Stimulated activated naive CD4-positive, alpha-beta T cell (primary cell): ENCODE data around the gene MED12L.
"Not testable (repeated sequence)": the region's sequence is repeated elsewhere in the genome, so short reads cannot be mapped to it uniquely, and the experiment has no call there.

ENCODE experiments used
- DNase-seq, 6 experiments: peaks; one replicate each; lab custom pipeline; 2025; lab: John Stamatoyannopoulos, UW

Gene MED12L

GRCh38 chr3:151133917-151134450 lies 48.5 kb downstream of the MED12L start:
- DNase-seq: no peak

DNA sequence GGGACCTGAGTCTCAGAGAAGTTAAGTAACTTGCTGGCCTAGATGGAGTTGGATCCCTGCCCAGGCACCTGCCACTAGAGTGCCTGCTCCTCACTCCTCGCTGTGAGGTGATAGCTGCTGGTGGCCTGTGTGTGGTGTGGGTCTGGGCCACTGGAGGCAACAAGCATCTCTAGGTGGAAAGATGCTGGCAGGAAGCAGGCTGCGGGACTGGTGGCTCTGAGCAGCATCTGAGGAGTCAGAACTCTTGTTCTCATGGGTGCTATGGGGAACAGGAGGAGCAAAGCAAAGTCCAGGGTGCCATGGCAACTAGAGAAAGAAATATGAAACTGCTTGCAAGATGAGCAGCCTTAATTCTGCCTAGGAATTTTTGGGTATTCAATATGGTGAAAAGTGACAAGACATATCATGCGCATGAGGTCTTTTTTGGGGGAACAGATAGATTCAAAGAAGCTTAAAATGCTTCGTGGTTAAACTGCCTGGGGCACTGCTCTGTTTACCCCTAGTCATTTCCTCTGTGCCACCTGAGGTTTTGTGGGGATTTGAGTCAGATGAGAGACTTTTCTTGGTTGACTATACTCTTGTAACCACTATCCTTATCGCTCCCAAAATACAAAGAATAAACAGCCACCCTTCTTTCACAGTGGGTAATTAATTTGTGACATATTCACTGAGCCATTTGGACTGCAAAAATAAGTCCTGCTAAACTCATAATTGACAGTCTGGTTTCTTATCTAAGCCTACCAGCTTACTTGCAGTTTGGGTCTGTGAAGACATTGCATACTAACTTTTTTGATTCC lies 50.3 kb downstream of the MED12L start:
- DNase-seq: peak in 4 of 6 experiments; percentile 2 to 53 (median 34)

DNA sequence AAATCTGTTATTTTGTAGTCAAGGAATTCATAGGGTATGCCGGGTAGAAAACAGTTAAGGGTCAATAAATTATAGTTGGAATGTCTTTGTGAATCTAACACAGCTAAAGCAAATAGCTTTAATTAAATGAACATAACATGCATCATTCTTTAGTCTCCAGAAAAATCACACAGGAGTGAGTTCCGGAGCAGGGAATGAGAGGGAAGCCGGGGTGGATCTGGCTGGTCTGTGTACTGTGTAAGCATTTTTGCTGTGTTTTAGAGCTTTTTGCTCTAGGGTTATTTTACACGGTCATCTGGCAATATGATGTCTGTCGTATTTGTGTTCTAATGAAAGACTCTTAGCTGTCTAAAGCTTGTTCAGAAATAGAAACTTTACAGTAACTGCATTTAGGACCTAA lies 57.5 kb downstream of the MED12L start:
- DNase-seq: no peak

GRCh38 chr3:151144016-151144415 lies 58.6 kb downstream of the MED12L start:
- DNase-seq: no peak

DNA sequence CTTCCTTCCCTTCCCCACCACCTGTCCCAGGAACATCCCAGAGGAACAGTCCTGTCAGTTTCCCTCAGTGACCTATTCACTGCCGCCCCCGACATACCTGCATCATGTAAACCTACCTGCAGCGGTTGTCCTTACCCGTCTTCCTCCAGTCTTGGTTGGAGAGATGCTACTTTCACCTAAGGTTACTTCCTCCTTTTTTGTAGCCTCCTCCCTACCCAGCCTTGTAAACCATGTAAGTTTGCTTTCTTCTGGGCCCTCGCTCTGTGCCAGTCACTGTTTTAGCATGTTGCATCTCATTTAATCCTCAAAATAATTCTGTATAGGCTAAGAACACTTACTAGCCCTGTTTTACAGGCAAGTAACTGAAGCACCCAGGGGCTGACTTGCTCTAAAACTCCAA lies 59.3 kb downstream of the MED12L start:
- no peak for DNase-seq

DNA sequence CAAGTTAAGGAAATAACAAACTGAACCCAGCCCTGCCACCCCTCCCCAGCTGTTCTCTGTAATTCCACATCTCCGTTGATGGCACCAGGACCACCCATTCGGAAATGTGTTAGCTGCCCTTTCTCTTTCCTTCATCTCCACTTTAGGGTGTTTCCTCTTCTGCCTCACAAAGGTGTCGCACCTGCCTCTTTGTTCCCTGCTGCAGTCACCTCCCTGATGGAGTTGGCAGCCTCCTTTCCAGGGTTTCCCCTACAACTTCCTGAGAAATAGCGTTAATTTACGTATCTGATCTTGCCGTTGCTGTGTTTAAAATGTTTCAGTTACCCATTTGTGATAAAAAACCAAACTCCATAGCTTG lies 60.2 kb downstream of the MED12L start:
- no peak for DNase-seq

DNA sequence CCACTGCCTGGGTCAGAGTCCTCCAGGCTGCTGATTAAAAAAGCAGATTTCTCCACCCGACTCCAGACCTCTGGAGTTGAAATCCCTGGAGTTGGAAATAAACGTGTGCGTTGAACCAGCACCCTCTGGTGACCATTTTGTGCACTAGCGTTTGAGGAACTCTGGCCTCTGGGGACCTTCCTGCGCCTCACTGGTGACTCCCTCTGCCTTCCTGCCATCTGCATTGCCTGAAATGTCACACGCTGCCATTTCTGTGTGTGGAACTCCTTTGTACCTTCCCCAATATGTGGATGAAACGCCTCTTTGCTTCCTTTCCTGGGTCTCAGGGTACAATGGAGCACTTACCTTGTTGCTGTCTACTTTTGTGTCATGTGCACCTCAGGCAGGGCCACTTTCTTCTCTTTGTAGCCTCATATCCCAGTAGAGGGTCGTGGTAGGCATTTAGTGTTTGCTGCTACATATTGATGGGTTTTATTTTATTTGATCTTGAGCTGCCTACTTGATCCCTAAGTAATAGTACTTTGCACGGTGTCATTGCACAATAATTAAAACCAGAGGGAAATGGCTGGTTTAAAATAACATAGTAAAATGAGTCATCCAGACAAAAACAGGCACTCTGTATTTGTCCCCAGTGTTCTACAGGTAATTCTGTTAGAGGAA lies 60.7 kb downstream of the MED12L start:
- peak in 5 of 6 experiments; percentile 6 to 56 (median 28) for DNase-seq

DNA sequence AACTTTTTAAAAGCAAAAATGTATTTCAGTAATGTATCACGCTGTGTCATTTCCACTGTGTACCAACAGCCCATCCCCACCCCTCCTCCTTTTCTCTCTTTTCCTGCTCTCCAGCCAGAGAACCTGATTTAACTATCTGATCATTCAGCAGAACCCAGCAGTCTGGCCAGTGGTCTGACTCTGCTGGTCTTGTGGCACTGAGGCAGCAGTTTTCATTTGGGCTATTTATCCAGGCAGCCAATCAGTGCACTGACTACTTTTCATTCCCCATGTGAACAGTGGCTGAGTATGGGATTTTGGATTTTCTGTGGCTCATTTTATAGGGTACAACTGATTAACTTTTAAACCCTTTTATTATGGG lies 61.2 kb downstream of the MED12L start:
- no peak for DNase-seq

- DNase-seq: no peak
Measured at GRCh38 chr3:151147299-151147698, 61.8 kb downstream of the MED12L start.

DNA sequence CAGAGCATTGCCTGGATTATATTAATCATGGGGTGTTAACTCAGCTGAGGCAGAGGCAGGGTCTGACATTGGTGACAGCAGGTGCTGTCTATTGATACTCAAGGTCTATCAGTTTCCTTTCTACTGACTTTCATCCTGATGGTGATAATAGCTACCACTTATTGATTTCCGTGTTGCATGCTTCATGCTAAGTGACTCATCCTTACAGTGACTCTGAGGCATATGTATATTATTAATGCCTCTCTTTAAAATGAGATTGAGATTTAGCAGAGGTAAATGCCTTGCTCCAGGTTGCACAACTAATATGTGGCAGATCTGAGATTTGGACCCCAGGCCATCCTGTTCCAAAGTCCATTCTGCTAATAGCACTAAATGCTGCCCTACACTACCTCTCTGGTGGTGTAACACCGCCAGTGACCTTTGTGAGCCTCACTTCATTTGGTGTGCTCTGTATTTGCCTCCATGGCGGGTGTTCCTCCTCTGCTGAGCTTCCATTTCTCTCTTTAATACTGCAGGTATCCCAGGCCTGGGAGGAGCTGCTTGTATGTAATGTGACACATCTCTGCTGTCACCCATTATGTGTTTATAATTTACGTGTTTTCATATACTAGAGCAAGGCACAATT lies 67.1 kb downstream of the MED12L start:
- no peak for DNase-seq

DNA sequence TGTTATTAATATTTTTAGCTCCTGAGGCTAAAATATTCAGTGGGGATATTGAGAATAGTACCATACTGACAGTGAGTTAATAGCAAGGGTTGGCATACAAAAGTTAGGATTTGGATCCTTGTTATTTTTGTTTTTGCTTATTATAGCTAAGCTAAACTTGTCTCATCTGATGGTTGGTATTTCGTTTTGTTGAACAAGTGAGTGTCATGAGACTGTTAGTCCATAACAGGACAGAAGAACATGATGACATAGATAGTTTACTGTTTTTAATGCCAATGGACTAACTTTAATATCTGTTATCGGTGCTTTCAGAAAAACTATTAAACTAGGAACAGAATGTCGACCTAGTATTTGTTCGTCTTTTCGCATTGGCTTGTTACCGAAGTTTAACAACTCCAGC lies 69.1 kb downstream of the MED12L start:
- DNase-seq: no peak

GRCh38 chr3:151155409-151156128 lies 70.1 kb downstream of the MED12L start:
- no peak for DNase-seq

DNA sequence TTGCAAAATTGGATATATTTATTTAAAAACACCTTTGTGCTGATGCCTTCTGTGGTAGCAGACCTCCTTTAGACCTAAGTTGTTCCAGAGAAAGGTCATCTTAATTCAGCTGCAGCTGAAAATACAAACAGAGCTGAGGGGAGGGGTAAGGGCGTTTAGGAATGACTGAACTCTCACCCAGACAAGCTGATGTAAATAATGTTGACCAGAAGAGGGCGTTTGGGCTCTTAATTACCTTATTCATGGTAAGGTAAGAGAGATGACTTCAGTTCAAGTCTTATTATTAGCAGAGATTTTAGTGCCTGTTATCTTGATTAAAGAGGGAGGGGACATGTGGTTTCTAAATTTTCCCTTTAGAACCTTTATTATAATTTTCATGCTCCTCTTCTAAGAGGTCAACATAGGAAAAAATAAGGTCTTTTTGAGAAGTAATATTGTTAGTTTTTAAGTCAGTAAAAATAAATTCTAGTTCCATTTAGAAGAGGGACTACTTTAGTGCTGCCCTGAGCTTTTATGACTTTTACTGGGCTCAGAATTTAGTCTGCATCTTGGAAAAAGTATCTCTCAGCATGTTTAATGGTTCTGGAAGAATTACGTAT lies 71.3 kb downstream of the MED12L start:
- peak in 3 of 6 experiments; percentile 20 to 54 (median 47) for DNase-seq

- DNase-seq: no peak
Measured at GRCh38 chr3:151159806-151160205, 74.3 kb downstream of the MED12L start.

DNA sequence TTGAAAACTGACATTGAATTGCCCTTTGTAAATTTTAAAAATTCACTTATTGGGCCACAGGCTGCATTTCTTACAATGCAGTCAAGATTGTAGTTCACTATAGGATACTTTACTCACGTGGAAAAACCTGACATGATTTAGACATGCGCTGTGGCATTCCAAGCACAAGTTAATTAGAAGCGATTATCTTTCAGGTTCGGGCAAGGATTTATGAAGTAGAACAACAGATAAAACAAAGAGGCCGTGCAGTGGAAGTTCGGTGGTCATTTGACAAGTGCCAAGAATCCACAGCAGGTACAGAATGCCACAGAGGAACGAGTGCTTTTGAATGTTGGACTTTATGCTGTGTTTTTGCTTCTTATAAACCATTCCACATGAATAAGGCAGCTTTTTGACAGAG lies 79.8 kb downstream of the MED12L start:
- DNase-seq: no peak

DNA sequence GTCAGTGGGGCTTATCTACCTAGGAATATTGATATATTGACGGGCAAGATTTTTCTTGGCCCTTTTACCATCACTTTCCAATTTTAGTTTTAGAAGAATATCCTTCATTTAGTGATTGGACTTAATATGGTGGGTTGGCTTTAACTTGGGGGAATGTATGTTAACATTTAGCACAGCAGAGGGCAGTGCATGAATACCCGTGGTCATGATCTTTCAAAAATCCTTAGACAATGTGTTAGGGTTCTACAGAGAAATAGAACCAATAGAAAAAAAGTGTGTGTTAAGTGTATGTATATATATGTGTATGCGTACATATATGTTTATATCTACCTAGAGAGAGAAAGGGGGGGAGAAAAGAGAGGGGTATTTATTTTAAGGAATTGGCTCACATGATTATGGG lies 80.7 kb downstream of the MED12L start:
- DNase-seq: no peak

DNA sequence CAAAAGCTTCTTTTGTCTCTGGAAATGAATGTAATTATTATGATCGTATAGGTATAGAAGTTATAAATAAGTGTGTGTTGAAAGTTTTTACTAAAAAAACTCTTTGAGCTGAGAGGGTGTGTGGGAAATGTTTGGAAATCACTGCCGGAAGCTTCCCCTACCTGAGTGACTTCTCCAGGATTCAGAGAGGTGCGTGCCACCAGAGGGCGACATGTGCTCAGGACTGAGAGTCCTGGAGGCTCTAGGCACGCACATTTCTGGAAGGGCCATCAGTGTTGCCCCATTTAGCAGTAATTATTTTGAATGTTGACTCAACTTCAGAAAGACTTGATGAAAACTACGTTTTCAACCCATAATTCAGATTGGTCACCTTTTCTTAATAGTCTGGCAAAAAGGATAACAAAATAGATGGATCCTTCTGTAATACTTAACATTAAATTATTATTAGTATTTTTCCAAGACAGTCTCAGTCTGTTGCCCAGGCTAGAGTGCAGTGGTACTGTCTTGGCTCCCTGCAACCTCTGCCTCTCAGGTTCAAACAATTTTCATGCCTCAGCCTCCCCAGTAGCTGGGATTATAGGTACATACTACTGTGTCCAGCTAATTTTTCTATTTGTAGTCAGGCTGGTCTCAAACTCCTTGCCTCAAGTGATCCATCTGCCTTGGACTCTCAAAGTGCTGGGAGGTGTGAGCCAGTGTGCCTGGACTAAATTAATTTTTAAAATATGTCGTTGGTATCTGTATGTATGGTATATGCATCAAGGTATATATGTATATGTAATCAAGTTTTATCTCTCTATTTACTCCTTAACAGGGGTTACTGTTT lies 83.0 kb downstream of the MED12L start:
- peak; percentile 37 to 74 (median 68) for DNase-seq

GRCh38 chr3:151169262-151169947 lies 83.9 kb downstream of the MED12L start:
- DNase-seq: no peak

DNA sequence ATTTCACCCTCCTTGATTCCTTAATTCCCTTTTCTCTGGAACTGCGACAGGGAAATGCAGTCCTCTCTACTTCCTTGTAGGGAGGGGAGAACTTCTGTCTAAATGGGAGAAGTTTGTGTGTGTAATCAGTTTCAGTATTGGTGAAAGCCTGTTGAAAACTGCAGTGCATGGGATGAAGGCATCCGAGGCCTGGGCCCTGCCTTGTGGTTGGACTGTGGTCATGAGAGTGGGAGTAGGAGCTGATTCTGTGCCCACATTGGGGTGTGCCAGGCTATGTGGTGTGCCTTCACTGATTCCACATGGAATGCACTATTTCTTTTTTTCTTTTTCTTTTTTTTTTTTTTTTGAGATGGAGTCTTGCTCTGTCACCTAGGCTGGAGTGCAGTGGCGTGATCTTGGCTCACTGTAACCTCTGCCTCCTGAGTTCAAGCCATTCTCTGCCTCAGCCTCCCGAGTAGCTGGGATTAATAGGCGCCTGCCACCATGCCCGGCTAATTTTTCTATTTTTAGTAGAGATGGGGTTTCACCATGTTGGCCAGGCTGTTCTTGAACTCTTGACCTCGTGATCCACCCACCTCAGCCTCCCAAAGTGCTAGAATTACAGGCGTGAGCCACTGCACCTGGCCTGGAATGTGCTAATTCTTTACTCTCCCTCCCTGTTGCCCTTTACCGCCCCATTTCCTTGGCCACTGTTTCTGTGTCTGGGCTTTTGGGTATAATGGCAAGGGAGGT lies 84.7 kb downstream of the MED12L start:
- DNase-seq: not testable (repeated sequence)
